ENCODE data around the gene CA10.

DNA sequence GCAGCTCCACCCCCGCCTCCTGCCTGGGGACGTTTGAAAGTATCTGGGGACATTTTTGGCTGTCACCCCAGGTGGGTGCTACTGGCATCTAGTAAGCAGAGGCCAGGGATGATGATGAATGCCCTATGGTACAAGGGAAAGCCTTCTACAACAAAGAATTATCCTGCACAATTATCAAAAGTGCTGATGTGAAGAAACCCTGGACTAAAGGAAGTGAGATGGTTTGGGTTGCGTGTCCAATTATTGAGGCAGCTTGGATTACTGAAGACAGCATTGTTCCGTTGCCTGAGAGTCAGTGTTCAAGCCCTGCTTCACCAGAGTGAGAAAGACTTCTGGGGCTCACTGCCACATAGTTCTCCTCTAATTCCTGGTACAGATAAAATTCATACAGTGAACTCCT lies 343.4 kb downstream of the CA10 start:
- TF ChIP-seq CTCF (IDR thresholded peaks at IDR 0.05) (no peak), POLR2AphosphoS5 (IDR thresholded peaks at IDR 0.05; ENCODE audit: insufficient read depth in 1 of 2, low read depth in 1 of 2) (no peak), POLR2A (IDR thresholded peaks at IDR 0.05) (no peak)

All from vagina (tissue), 2 donors.